ENCODE measurements around the gene NIM1K.

DNA sequence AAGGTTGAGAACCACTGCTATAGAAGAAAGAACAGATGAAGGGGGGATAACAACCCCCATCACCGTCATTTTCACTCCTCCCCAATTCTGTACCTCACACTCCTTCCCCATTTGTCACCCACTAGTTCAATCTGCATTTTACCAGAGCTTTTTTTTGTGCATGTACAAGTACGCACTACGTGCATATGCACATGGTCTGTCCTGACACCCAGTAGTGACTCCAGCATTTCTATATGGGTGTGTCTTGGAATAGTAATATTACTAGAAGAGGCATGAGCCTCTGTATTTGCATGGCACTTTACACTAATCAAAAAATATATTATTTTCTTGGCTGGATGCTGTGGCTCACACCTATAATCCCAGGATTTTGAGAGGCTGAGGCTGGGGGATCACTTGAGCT lies 38.7 kb downstream of the NIM1K start:
- no peak for TF ChIP-seq POLR2AphosphoS5 (IDR thresholded peaks at IDR 0.05)
- TF ChIP-seq CTCF (IDR thresholded peaks at IDR 0.05), result no peak
